KOPT-K1 (cell line): ENCODE results near the gene GPATCH11.

Source experiments
- H3K27ac ChIP-seq: fragments of 200-600 bp; sonication (generic); 2 replicates; pipeline ENCODE4 v1.5.1; 2016; ENCODE audit warnings: antibody characterized with exemption, mild to moderate bottlenecking, low read depth, low read length; ENCODE audit not compliant: poor library complexity, severe bottlenecking
- H3K36me3 ChIP-seq: fragments of 200-600 bp; sonication (generic); 2 replicates; pipeline ENCODE4 v1.5.1; 2017; ENCODE audit warnings: antibody characterized with exemption, mild to moderate bottlenecking, low read length, moderate library complexity; ENCODE audit not compliant: insufficient read depth
- H3K9me3 ChIP-seq: fragments of 200-600 bp; sonication (generic); 2 replicates; pipeline ENCODE4 v1.5.1; 2017; ENCODE audit warnings: antibody characterized with exemption, low read length, mild to moderate bottlenecking; ENCODE audit not compliant: insufficient read depth, poor library complexity, severe bottlenecking

Gene GPATCH11

DNA sequence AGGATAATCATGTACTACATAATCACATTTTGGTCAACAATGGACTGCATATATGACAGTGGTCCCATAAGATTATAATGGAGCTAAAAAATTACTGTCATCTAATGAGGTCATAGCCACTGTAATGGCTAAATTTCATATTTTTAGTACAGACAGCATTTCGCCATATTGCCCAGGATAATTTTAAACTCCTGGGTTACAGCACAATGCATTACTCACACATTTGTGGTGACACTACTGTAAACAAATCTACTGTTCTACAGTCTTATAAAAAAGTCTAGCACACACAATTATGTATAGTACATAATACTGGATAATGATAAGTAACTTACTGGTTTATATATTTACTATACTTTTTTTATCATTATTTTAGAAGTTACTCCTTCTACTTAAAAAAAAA lies 59.7 kb downstream of the GPATCH11 start:
- Histone ChIP-seq H3K9me3 (no peaks in the 10 kb centered on the region), H3K36me3 (peaks cover 96% of the 10 kb centered on the region), H3K27ac (no peak overlapping the region)

DNA sequence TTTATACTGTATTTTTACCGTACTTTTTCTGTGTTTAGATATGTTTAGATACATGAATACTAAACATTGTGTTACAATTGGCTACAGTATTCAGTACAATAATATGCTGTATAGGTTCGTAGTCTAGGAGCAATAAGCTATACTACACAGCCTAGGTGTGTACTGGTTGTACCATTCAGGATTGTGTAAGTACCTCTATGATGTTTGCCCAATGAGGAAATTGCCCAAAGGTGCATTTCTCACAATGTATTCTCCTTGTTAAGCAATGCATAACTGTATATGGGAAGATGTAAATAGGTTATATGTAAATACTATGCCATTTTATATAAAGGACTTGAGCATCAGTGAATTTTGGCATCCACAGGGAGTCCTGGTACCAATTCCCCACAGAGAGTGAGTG lies 61.7 kb downstream of the GPATCH11 start:
- Histone ChIP-seq H3K36me3 (peaks cover 86% of the 10 kb centered on the region), H3K9me3 (no peaks in the 10 kb centered on the region), H3K27ac (no peak overlapping the region)

DNA sequence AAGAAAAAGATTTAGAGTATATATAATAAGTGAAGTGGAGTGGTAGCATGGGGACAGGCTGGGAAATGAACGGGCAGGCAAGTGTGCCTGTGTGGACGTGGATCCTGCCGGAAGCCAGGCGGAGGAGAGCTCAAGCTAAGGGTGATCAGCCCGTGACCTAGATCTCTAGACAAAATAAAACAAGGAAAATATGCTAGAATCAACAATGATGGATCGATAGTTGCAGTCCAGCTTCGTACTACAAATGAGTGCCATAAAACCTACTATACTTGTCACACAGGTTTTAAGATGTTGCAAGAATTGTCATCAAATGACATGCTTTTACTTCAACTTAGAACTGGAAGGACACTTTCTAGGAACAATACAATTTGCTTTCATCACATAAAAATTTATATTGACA lies 64.0 kb downstream of the GPATCH11 start:
- Histone ChIP-seq H3K36me3 (peaks cover 79% of the 10 kb centered on the region), H3K27ac (no peak overlapping the region), H3K9me3 (no peaks in the 10 kb centered on the region)
